ENCODE results near the gene LIPC.

LIPC gene

DNA sequence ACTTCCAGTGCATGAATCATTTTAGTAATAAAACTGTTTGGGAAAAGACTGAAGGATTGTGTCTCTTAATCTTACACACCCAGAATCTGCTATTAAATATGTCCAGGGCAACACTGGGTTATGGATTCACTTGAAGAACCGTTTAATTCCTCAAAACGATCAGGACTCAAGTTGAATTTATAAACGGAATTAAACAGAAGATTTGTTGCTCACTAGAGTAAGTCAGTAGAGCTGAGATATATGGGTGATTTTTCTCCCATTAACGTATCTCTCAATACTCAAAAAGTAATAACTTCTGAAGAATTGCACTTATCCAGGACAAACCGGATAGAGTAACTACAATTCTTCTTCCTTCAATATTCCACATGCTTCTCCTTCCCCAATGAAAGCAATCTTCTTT lies 41.1 kb upstream of the LIPC start:
- H3K4me3 ChIP-seq (IDR thresholded peaks at IDR 0.05; ENCODE audit: insufficient read depth, low read depth, low read length): no peak overlapping the region
- H3K27me3 ChIP-seq (ENCODE audit: insufficient read depth, low read depth): no peaks in the 10 kb centered on the region
- no peaks in the 10 kb centered on the region for H3K36me3 ChIP-seq (ENCODE audit: insufficient read depth)
- no peak overlapping the region for H3K4me2 ChIP-seq
- no peak overlapping the region for H2AFZ ChIP-seq (ENCODE audit: low read depth)
- H3K9ac ChIP-seq: no peak overlapping the region
- TF ChIP-seq, protein P1, sequence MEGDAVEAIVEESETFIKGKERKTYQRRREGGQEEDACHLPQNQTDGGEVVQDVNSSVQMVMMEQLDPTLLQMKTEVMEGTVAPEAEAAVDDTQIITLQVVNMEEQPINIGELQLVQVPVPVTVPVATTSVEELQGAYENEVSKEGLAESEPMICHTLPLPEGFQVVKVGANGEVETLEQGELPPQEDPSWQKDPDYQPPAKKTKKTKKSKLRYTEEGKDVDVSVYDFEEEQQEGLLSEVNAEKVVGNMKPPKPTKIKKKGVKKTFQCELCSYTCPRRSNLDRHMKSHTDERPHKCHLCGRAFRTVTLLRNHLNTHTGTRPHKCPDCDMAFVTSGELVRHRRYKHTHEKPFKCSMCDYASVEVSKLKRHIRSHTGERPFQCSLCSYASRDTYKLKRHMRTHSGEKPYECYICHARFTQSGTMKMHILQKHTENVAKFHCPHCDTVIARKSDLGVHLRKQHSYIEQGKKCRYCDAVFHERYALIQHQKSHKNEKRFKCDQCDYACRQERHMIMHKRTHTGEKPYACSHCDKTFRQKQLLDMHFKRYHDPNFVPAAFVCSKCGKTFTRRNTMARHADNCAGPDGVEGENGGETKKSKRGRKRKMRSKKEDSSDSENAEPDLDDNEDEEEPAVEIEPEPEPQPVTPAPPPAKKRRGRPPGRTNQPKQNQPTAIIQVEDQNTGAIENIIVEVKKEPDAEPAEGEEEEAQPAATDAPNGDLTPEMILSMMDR (conservative IDR thresholded peaks at IDR 0.05; ENCODE audit: low read depth, low read length): no peak
- H3K79me2 ChIP-seq (ENCODE audit: insufficient read depth, low read depth): no peaks in the 10 kb centered on the region
- H3K27ac ChIP-seq: no peak overlapping the region
- no peaks in the 10 kb centered on the region for H4K20me1 ChIP-seq (ENCODE audit: insufficient read depth)
- H3K4me1 ChIP-seq (ENCODE audit: low read depth, poor library complexity, severe bottlenecking): no peaks in the 10 kb centered on the region

DNA sequence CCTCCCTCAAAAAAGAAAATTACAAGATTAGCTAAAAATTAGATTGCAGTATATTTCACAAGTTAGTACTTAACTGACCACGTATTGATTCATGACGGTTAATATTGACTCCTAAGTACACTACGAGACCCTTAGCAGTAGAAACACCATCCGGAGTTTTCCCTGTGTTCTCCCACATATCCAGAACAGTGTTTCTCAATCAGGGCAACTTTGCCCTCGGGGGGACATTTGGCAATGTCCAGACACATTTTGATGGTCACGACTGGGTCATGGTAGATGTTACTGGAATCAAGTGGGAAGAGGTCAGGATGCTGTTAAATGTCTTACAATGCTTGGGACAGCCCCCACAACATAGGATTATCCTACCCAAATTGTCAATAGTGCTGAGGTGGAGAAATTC lies 40.7 kb upstream of the LIPC start:
- no peak overlapping the region for H2AFZ ChIP-seq (ENCODE audit: low read depth)
- no peaks in the 10 kb centered on the region for H3K79me2 ChIP-seq (ENCODE audit: insufficient read depth, low read depth)
- no peak overlapping the region for H3K27ac ChIP-seq
- no peak overlapping the region for H3K4me3 ChIP-seq (IDR thresholded peaks at IDR 0.05; ENCODE audit: insufficient read depth, low read depth, low read length)
- no peaks in the 10 kb centered on the region for H3K4me1 ChIP-seq (ENCODE audit: low read depth, poor library complexity, severe bottlenecking)
- H3K4me2 ChIP-seq: no peak overlapping the region
- H3K36me3 ChIP-seq (ENCODE audit: insufficient read depth): no peaks in the 10 kb centered on the region
- no peaks in the 10 kb centered on the region for H4K20me1 ChIP-seq (ENCODE audit: insufficient read depth)
- H3K27me3 ChIP-seq (ENCODE audit: insufficient read depth, low read depth): no peaks in the 10 kb centered on the region
- H3K9ac ChIP-seq: no peak overlapping the region
- TF ChIP-seq, protein P1 (conservative IDR thresholded peaks at IDR 0.05; ENCODE audit: low read depth, low read length): no peak

DNA sequence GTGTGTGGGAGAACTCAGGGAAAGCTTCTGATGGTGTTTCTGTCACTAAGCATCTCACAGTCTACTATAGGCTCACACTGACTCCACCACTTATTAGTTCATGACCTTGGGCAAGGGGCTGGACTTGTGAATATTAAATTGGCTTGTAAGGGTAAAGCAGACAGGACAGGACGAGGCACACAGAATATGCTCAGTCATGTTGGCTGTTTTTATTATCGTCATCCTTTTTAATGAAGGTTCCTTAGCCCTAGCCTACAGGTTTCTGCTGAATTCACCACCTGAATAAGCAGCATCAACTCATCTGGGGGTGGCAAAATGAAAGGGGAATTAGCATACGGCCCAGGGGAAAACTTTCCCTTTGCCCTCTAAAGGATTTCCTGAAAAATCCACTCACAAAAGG lies 39.6 kb upstream of the LIPC start:
- Histone ChIP-seq H3K36me3 (ENCODE audit: insufficient read depth) (no peaks in the 10 kb centered on the region), H3K4me2 (no peak overlapping the region), H3K79me2 (ENCODE audit: insufficient read depth, low read depth) (no peaks in the 10 kb centered on the region), H3K27me3 (ENCODE audit: insufficient read depth, low read depth) (no peaks in the 10 kb centered on the region), H3K27ac (no peak overlapping the region), H3K4me1 (ENCODE audit: low read depth, poor library complexity, severe bottlenecking) (no peaks in the 10 kb centered on the region), H2AFZ (ENCODE audit: low read depth) (no peak overlapping the region), H4K20me1 (ENCODE audit: insufficient read depth) (no peaks in the 10 kb centered on the region), H3K9ac (no peak overlapping the region), H3K4me3 (IDR thresholded peaks at IDR 0.05; ENCODE audit: insufficient read depth, low read depth, low read length) (no peak overlapping the region)
- TF ChIP-seq, protein P1 (conservative IDR thresholded peaks at IDR 0.05; ENCODE audit: low read depth, low read length): no peak

DNA sequence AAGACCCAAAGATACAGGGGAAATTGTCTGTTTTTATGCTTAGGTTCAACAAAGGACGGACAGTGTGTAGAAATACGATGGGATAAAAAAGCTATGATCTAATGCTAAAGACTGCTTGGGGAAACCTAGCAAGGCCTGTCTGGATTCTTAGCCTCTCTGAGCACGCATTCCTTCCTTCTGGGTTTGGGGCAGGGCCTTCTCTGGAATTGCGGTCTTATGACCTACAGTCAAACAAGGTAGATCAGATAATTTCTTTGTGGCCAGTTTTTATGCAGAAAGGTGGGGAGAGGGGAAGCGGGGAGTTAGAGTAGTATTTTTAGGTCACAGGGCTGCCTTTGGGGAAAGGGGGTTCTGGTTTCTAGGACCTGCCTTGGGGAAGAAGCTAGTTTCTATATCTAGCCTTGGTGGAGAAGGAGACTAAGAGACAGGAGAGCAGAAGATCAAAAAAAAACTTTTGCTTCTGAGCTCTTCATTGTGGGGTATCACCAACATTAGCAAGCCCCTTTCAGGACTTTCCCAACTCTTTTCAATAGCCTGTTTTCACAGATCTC lies 39.1 kb upstream of the LIPC start:
- no peak overlapping the region for H3K4me3 ChIP-seq (IDR thresholded peaks at IDR 0.05; ENCODE audit: insufficient read depth, low read depth, low read length)
- H3K79me2 ChIP-seq (ENCODE audit: insufficient read depth, low read depth): no peaks in the 10 kb centered on the region
- no peak overlapping the region for H3K4me2 ChIP-seq
- no peak overlapping the region for H3K27ac ChIP-seq
- H3K36me3 ChIP-seq (ENCODE audit: insufficient read depth): no peaks in the 10 kb centered on the region
- H2AFZ ChIP-seq (ENCODE audit: low read depth): no peak overlapping the region
- no peak overlapping the region for H3K9ac ChIP-seq
- no peaks in the 10 kb centered on the region for H4K20me1 ChIP-seq (ENCODE audit: insufficient read depth)
- TF ChIP-seq, protein P1 (conservative IDR thresholded peaks at IDR 0.05; ENCODE audit: low read depth, low read length): no peak
- H3K4me1 ChIP-seq (ENCODE audit: low read depth, poor library complexity, severe bottlenecking): no peaks in the 10 kb centered on the region
- no peaks in the 10 kb centered on the region for H3K27me3 ChIP-seq (ENCODE audit: insufficient read depth, low read depth)
